Loucy (cell line): Measurements from ENCODE around the gene SERPINE1.

Experiments used
- CTCF ChIP-seq: fragments of 200-600 bp; sonication (generic); conservative IDR thresholded peaks from 2 replicates; pipeline ENCODE4 v1.5.1; 2014; ENCODE audit warnings: mild to moderate bottlenecking, antibody characterized with exemption, low read length
- EZH2phosphoT487 ChIP-seq: fragments of 200-600 bp; IDR thresholded peaks from 2 replicates; pipeline ENCODE4 v1.6.1; 2018; ENCODE audit warnings: antibody characterized with exemption, mild to moderate bottlenecking, moderate library complexity, borderline replicate concordance

DNA sequence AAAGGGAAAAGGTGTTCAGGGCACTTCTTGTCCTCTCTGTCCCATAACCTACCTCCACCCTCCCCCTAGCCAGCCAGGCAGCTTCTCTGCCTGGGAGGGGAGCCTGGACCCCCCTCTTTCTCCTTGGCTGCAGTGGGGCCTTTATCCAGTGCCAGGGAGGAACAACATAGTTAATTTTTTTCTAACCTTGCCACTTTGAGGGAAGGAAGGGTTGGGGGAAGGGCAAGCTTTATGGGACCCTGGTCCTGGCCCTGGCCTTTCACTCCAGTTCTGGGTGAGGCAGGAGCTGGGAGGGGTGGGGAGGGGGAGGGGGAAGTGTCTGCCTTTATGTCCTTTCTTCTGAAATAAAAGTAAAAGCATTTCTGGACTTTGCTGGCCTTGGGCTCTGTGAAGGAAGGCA lies 34.0 kb downstream of the SERPINE1 start:
- TF ChIP-seq CTCF = no peak
- no peak for TF ChIP-seq EZH2phosphoT487
